ENCODE data around the gene THTPA.
"Not testable (repeated sequence)": the region's sequence is repeated elsewhere in the genome, so short reads cannot be mapped to it uniquely, and the experiment has no call there.

THTPA gene

DNA sequence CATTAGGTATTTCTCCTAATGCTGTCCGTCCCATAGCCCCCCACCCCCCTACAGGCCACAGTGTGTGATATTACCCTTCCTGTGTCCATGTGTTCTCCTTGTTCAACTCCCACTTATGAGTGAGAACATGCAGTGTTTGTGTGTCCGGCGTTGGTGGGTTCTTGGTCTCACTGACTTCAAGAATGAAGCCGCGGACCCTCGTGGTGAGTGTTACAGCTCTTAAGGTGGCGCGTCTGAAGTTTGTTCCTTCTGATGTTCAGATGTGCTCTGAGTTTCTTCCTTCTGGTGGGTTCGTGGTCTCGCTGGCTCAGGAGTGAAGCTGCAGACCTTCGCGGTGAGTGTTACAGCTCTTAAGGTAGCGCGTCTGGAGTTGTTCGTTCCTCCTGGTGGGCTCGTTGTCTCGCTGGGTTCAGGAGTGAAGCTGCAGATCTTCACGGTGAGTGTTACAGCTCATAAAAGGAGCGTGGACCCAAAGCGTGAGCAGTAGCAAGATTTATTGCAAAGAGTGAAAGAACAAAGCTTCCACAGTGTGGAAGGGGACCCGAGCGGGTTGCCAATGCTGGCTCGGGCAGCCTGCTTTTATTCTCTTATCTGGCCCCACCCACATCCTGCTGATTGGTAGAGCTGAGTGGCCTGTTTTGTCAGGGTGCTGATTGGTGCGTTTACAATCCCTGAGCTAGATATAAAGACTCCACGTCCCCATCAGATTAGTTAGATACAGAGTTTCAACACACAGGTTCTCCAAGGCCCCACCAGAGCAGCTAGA lies 27.9 kb downstream of the THTPA start:
- not testable (repeated sequence) for DNase-seq (ENCODE audit: low read depth)

DNA sequence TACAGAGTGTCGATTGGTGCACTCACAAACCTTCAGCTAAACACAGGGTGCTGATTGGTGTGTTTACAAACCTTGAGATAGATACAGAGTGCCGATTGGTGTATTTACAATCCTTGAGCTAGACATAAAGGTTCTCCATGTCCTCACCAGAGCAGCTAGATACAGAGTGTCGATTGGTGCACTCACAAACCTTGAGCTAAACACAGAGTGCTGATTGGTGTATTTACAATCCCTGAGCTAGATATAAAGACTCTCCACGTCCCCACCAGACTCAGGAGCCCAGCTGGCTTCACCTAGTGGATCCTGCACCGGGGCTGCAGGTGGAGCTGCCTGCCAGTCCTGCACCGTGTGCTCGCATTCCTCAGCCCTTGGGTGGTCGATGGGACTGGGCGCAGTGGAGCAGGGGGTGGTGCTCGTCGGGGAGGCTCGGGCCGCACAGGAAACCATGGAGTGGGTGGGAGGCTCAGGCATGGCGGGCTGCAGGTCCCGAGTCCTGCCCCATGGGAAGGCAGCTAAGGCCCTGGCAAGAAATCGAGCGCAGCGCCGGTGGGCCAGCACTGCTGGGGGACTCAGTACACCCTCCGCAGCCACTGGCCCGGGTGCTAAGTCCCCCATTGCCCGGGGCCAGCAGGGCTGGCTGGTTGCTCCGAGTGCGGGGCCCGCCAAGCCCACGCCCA lies 28.6 kb downstream of the THTPA start:
- DNase-seq (ENCODE audit: low read depth) = not testable (repeated sequence)

DNA sequence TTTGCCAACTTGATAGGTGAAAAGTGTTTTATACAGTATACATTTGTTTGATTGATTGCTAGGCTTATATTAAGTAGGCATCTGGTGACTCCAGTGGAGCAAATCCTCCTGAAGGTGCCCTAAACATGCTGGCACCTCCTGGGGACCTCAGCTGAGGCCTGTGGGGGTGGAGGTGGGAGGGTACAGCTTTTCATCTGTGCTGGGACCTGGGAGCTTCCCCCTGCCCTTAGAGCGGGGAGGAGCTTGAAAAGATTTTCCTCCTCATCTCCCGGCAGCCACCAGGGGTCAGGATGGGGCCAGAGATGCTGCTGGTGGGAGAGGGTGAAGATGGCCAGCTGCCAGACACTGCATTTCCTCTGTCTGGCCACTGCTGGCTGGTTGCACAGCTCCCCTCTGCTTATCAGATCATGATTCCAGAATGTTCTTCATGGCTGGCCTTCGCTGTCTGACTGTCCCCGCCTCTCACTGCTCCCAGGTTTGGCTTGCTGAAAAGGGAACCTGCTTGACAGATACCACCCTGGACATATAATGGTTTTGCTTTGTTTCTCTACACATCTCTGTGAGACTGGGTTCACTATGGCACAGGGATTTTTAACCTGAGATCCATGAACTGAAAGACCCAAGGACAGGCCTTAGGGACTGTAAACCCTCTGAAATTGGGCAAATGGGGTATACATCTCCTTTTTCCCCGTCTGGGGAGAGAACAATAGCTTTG lies 33.0 kb downstream of the THTPA start:
- DNase-seq (ENCODE audit: low read depth) = peak; percentile 57

DNA sequence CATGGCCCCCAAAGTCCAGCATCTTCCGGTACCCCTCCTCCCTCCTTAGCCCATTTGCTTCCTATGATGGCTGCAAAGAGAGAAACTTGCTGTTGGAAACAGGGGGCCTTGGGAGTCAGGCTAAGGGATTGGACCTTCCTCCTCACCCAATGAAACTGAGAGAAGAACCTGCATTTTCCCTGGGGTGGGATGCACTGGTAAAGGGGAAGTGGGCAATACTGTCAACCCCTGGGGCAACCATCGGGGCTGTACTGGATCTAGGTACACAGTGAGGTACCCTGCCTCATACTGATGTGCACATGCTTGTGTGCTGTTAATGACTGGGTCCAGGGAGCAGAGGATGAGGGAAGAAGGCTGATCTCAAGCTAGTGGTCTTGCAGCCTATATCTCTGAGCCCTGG lies 33.5 kb downstream of the THTPA start:
- DNase-seq (ENCODE audit: low read depth) = no peak

DNA sequence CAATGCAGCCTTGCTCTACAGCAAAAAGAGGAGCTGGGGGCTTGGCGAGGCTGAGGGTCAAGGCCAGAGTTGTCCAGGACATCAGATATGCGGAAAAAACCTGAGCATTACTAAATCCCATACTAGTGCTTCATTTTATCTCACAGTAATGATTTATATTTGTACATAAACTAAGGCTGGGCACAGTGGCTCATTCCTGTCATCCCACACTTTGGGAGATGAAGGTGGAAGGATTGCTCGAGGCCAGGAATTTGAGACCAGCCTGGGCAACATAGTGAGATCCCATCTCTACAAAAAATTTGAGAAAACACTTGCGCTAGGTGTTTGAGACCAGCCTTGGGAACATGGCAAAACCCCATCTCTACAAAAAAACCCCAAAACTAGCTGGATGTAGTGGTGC lies 34.1 kb downstream of the THTPA start:
- no peak for DNase-seq (ENCODE audit: low read depth)

DNA sequence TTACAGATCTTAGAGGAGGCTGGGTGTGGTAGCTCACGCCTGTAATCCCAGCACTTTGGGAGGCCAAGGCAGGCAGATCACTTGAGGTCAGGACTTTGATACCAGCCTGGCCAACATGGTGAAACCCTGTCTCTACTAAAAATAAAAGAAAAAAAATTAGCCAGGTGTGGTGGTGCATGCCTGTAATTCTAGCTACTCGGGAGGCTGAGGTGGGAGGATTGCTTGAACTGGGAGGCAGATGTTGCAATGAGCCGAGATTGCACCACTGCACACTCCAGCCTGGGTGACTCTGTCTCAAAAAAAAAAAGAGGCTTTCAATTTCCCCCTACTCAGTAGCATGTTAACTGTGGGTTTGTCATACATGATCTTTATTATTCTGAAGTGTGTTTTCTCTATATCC lies 38.1 kb downstream of the THTPA start:
- not testable (repeated sequence) for DNase-seq (ENCODE audit: low read depth)

DNA sequence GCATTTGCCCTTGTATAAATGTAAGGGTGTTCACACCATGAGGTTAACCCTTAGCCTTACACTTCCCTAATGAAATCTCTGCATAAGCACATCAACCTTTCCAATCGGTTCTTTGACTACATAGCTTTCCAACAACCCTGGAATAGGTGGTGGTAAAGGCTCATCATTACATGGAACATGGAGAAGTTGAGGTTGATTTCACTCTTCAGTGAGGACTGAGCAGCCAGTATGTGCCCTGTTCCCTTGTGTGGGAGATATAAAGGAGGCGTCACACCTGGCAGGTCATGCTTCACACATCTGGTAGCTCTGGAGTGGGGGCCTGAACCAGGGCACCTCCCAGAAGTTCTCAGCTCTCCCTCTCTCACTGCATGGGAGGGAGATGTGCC lies 44.2 kb downstream of the THTPA start:
- no peak for DNase-seq (ENCODE audit: low read depth)

DNA sequence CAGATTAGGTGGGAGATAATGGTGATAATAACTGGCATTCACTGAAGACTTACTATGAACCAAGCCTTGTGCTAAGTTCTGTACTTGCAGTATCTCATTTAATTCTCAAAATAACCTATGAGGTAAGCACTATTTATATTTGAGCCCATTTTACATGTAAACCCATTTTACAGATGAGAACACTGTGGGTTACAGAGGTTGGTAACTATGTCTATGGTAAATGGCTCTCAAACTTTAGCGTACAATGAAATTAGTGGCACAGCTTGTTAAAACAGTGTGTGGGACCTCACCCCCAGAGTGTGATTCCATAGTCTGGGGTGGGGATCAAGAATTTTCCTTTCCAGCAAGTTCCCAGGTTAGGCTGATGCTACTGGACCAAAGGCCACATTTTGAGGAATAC lies 44.7 kb downstream of the THTPA start:
- no peak for DNase-seq (ENCODE audit: low read depth)

DNA sequence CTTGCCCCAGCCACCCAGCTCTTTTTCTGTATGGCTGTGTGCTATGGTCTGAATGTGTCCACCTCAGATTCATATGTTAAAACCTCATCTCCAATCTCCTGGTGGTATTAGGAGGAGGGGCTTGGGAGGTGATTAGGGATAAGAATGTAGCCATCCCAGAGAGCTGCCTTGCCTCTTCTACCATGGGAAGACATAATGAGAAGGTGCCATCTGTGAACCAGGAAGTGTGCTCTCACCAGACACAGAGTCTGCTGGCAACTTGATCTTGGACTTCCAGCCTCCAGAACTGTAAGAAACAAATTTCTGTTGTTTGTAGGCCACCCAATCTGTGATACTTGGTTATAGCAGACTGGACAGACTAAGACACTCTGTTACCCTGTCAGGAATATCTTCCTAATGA lies 45.4 kb downstream of the THTPA start:
- DNase-seq (ENCODE audit: low read depth) = no peak

DNA sequence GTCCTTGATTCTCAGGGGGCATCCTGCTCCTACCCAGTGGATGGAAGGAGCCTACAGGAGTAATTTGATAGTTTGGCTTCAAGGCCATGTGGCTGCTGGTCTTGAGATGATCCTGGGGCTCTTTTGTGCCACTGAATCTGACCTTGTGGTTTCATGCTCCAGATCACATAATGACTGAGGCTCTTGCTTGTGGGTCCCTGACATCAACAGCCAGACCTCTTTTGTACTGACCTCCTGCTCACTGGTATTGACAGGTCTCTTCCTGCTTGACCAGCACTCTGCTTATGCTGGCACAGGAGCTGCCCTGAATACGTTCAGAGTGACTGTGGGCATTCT lies 45.7 kb downstream of the THTPA start:
- DNase-seq (ENCODE audit: low read depth) = no peak

DNA sequence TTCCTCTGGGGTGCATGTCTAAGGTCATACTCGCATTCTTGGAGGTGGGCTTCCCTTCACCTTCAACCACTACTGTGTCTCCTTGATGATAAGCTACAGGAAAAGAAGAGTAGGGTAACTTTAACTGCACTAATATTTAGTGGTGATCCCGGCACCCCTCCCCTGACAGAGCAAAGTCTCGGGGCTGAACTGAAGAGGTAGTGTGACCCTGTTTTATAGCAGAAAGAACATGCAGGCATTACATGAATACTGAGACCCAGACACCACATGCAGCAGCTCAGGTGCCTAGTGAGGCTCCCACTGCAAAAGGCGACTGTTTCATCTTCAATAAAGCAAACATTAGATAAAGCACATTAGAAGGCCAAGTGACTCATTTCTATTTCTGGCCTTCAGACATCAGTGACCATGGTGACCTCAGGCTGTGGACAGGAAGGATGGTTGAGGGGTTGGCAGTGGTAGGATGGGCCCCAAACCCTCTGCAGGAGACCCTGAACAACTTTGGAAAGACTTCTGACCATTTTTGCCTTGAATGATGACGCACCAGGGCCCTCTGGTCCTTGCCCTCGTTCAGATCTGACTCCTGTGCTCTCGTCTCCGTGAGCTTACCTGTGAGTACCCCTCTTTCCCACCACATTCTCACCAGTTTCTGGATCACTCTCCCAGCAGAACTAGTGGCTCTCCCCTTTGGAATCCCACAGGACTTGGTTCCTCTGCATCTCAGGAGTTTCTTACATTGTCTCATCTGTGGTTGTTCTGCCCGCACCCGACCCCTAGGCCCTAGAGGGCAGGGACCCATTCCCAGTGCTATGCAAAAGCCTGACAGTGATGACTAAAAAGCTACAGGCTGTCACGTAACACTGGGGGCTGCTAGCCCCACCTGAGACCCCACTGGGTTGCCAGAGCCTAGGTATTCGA lies 46.4 kb downstream of the THTPA start:
- no peak for DNase-seq (ENCODE audit: low read depth)

DNA sequence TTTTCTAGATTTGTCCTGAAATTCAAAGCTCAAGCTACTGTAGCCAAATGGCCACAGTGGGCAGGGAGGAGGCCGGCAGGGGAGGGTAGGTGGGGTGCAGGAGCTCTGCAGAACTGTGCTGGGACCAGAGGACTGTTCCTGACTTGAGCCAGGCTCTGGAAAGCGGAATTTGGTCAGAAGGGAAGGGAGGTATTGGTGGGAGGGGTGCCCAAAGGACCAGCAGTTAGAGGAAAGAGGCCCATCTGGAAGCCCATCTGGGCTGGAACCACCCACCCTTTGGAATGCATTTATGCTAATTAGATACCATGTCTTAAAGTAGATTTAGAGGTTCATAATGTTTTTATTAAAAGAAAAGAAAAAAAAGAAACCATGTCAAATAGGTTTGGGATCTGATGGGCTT lies 47.0 kb downstream of the THTPA start:
- no peak for DNase-seq (ENCODE audit: low read depth)

DNA sequence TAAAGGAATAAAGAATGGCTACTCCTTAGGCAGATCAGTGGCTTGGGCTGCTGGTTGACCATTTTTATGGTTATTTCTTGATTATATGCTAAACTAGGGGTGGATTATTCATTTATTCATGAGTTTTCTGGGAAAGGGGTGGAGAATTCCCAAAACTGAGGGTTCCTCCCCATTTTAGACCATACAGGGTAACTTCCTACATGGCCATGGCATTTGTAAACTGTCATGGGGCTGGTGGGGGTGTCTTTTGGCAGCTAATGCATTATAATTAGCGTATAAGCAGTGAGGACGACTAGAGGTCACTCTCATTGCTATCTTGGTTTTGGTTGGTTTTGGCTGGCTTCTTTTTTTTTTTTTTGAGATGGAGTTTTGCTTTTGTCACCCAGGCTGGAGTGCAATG lies 48.1 kb downstream of the THTPA start:
- DNase-seq (ENCODE audit: low read depth) = no peak

DNA sequence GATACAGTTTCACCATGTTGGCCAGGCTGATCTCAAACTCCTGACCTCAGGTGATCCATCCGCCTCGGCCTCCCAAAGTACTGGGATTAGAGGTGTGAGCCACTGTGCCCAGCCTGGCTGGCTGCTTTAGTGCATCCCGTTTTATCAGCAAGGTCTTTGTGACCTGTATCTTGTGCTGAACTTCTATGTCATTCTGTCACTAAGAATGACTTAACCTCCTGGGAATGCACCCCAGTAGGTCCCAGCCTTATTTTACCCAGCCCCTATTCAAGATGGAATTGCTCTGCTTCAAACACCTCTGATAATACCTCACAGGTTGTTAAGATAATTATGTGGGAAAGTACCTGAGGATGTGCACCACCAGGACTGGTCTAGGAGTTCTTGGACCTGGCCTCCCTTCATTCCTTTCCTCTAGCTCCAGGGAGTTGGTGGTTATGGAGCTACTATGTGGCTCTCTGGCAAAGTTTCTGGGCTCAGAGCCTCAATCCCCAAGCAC lies 48.7 kb downstream of the THTPA start:
- DNase-seq (ENCODE audit: low read depth) = no peak

DNA sequence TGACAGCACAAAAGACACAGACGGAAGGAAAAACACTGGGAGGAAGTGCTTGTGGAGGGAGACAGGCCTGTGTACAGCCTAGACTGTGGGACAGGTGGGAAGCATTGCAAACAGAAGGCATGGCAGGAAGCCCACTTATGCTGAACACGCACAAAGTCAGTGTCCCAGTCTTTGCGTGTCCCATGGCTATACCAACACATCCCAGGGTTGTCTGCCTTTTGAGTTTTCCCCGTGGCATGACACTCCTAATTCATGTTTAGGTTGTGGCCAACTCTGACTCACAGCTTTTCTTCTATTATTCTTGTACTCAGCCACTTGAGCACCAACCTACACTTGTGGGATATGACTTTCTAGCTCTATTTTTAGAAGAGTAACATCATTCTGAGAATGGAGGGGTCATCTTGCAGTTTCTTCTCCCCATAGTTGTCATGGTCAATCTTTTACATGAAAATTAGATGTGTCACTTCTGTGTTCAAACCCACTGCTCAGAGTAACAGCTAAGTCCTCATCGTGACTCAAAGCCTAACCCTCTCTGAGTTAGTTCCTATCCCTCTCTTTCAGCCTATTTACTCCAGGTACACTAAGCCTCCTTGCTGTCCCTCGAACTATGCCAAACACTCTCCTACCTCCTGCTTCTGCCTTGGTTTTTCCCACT lies 50.0 kb downstream of the THTPA start:
- DNase-seq (ENCODE audit: low read depth) = no peak

DNA sequence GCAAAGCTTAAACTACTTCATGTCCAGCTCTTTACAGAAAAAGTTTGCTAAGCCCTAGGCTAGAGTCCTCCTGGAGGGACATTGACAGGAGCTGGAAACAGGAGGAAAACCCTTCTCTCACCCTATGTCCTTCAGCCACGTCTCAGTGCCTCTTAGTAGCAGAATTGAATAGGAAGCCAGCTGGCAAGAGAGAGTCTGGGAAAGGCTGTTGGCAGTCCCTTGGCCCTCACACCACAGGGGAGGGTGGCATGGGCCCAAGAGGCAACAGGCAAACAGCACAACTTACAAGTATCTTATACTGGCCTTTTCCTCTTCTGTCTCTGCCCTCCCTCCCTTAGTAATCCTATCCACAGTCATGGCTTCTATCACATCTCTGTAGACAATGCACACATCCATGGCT lies 52.4 kb downstream of the THTPA start:
- no peak for DNase-seq (ENCODE audit: low read depth)

DNA sequence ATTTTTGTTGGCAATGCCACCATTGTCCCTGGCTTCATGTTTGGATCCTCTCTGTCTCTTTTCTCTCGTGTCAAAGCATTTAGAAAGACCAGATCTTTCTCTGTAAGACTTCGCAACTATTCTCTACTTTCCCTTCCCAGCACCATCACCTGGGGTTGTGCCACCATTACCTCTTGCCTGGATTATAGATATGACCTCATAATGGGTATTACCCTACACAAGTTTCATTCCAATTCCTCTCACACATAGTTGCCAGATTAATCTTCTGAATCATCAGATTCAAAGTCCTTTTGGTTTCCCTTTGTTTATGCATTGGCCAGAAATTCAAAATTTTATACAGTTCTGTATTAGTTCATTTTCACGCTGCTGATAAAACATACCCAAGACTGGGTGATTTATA lies 52.9 kb downstream of the THTPA start:
- no peak for DNase-seq (ENCODE audit: low read depth)

DNA sequence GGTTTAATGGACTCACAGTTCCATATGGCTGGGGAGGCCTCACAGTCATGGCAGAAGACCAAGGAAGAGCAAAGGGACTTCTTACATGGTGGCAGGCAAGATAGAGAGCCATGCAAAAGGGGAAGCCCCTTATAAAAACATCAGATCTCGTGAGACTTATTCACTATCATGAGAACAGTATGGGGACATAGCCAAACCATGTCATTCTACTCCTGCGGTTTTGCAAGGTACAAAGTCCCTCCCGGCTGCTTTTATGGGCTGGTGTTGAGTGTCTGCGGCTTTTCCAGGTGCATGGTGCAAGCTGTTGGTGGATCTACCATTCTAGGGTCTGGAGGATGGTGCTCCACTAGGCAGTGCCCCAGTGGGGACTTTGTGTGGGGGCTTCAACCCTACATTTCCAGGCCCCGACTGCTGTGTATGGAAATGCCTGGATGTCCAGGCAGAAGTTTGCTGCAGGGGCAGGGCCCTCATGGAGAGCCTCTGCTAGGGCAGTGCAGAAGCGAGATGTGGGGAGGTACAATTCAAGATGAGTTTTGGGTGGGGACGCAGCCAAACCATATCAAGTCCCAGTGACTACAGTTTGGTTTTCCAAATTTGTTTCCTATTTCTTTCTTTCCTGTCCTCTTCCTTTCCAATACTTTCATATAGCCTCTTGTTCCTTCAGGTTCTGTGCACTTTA lies 53.5 kb downstream of the THTPA start:
- not testable (repeated sequence) for DNase-seq (ENCODE audit: low read depth)
